GM19025 (cell line): ENCODE data around the gene CEP164.
A peak's percentile ranks its signal among the peaks of the same experiment; 100 is the strongest.

Experiments used
- ATAC-seq: cut with Tn5 transposase; IDR thresholded peaks from one replicate; pipeline ENCODE4 v1.9.1; 2021; ENCODE audit warnings: mild to moderate bottlenecking, low read depth, moderate library complexity; ENCODE audit not compliant: unreplicated experiment

CEP164 gene

GRCh38 chr11:117303646-117304315 lies 23.9 kb upstream of the CEP164 start:
- no peak for ATAC-seq

GRCh38 chr11:117305145-117305544 lies 22.5 kb upstream of the CEP164 start:
- ATAC-seq: no peak

- ATAC-seq: no peak
These were observed 18.3 kb upstream of the CEP164 start for GRCh38 chr11:117309310-117309709.

- ATAC-seq: no peak
These were observed 14.6 kb upstream of the CEP164 start for GRCh38 chr11:117313091-117313490.

GRCh38 chr11:117313828-117314768 lies 13.6 kb upstream of the CEP164 start:
- no peak for ATAC-seq

DNA sequence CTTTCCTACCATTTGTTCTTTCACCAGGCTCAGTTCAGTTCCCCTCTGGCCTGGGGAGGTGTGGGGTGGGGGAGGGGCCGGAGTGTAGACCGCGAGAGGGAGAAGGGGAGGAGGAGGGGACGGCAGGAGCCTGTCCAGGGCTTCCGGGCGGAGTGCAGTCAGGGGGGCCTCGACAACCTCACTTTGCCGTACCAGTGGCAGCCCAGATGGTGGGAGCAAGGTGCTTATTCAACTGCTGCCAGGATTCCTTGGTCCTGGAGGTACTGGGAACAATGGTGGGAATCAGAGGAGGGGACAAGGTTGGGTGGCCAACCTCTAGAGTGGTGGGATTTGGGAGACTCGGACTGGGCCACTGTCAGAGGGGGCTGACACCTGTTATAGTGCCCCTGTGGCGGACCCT lies 12.8 kb upstream of the CEP164 start:
- no peak for ATAC-seq

GRCh38 chr11:117315285-117316196 lies 12.1 kb upstream of the CEP164 start:
- ATAC-seq: no peak

DNA sequence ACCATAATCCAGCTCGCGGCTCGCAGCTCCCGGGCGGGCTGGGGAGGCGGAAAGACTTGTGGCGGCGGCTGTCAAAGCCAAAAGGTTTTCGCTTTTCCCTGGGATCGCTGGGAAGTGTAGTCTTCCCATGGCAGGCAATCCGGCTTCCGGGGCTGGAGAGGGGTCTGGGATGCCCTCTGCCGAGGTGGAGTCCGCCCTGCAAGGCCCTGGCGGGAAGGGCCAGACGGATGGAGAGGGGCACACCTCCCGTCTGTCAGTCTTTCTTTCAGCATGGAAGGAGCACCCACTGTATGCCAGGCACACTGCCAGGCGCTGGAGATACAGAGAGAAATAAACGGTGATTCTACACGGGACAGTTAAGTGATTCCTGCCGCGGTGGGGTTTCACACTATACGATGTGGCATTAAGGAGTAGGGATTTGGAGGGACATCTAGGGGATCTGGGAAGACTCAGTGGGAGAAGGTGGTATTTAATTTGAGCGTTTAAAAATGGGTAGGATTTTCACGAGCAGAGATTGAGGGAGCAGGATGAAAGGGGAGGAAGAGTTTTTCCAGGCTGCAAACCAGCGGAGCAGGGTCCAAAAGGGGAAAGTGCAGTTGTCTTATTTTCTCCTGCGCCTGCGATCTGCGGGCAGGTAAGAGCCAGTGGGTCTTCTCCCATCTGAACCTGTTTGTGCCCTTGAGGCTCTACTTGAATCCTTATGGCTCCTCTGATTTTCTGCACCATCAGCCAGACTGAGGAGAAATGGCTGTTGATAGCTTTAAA lies 11.3 kb upstream of the CEP164 start, which contains the start of gene BACE1:
Gene BACE1, minus strand, starts transcription at position 60 of the 765 bp plus-strand sequence. CDS start 461 bp downstream, outside the sequence.
- no peak for ATAC-seq

DNA sequence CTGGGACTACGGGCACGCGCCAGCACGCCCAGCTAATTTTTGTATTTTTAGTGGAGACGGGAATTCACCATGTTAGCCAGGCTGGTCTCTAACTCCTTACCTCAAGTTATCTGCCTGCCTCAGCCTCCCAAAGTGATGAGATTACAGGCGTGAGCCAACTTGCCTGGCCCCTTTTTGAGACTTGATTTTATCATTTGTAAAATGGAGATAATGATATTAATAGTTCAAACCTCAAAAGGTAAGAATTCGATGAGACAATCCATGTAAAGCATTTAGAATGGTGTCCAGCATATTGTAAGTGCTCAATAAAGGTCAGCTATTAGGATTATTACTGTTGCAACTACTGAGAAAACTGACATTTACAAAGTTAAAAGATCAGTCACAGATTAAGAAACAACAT lies 8.9 kb upstream of the CEP164 start:
- ATAC-seq: no peak

DNA sequence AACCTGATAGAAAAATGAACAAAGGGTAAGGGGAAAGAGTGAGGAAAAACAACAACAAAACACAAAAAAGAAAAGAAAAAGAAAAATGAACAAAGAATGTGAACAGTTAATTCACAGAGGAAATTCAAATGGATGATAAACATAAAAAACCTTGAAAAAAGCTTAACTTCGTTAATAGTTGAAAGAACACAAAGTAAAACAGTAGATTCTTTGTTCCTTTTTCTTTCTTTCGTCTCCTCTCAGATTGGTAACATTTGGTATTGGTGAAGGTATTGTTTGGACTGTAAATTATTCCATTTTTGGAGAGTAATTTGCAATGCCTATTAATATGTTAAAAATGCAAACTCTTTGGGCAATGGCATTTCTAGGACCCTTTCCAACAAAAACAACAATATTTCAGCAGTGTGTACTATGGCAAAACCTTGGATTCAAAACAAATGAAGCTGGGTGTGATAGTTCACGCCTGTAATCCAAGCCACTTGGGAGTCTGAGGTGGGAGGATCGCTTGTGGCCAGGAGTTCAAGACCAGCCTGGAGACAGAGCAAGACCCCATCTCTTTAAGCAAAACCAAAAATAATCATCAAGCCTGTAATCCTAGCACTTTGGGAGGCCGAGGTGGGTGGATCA lies 8.3 kb upstream of the CEP164 start:
- no peak for ATAC-seq

DNA sequence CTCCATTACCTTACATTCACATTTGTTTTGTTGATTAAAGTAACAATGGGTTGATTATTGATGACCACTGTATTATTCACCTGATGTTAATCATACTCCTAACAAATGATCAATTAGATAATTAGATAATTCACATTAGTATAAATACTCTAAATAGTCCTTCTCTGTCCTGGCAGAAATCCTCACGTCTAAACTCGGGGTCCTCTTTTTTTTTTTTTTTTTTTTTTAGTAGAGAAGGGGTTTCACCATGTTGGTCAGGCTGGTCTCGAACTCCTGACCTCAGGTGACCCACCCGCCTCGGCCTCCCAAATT lies 443 bp upstream of the CEP164 start:
- peak; percentile 2 for ATAC-seq

GRCh38 chr11:117328375-117329010 lies 839 bp downstream of the CEP164 start:
- no peak for ATAC-seq

GRCh38 chr11:117332843-117333242 lies 5.2 kb downstream of the CEP164 start:
- no peak for ATAC-seq

- ATAC-seq: no peak
These were observed 6.3 kb downstream of the CEP164 start for GRCh38 chr11:117333917-117334316.

DNA sequence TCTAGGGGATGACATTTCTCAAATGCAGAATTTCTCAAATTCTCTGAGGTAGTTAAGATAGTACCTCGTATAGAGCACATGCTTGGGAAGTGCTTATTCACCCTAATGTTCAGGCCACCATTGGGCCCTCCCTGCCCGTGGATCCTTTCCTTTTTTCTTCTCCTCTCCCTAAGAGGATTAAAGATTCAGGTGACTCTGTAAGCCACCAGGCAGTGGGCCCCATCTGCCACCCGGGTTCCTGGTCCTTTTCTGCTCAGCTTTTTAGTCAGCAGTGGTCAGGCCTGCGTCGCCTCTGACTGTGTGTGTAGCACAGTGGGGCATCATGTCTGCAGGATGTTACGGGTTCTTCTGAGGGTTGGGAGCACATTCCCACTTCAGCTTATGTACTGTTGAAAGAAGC lies 7.2 kb downstream of the CEP164 start:
- no peak for ATAC-seq

DNA sequence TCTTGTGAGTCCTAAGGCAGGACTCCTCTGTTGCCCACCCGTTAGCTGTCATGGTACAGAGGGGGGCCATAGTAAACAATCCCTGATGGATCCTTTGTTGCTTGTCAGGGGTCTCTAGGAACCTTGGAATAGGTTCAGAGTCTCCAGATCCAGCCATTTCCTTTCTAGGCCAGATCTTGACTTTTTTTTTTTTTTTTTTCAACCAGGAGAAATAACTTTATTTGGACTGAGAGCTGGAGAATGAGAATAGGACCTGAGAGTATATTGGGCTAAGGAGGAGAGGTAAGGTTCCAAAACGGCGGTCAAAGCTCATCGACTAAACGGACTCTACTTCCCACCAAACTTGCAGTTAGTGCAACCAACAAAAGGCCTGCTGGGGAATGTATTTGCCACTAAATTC lies 7.7 kb downstream of the CEP164 start:
- ATAC-seq: no peak

DNA sequence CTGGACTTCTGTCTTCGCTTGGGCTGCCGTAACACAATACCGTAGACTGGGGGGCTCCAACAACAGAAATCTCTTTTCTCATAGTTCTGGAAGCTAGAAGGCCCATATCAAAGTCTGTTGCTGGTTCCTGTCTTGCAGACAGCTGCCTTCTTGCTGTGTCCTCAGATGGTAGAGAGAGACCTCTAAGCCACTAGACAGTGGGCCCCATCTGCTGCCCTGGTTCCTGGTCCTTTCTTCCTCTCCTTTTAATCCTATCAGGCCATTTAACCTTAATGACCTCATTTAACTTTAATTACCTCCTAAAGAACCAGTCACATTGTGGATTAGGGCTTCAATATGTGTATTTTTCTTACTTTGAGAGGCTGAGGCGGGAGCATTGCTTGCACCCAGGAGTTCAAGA lies 9.4 kb downstream of the CEP164 start:
- no peak for ATAC-seq

DNA sequence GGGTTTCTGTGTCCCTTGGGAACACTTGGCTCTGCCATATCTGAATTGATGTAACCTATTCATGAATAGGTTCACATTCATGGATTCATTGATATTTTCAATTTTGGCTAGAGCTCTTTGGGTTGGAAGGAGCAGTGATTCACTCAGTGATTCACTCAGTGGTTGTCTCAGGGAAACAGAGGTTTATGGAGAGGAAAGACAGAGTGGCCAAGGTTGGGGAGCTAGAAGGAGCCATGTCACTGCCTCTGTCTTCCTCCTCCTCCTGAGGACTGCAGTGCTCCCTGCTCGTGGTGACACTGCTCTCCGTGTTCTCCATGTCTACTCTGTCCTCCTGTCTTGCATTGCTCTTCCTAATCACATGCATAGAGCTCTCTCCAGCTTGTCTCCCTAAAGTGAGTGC lies 17.4 kb downstream of the CEP164 start:
- no peak for ATAC-seq

GRCh38 chr11:117354550-117354949 lies 26.9 kb downstream of the CEP164 start:
- no peak for ATAC-seq
